OCI-LY1 (cell line): ENCODE results near the gene USP15.

Source experiments
- EZH2 ChIP-seq: fragments of 200-600 bp; sonication (generic), shearing (Covaris generic); IDR thresholded peaks from 2 replicates; pipeline ENCODE4 v1.8.0; 2017; ENCODE audit warnings: borderline replicate concordance, mixed run types, mild to moderate bottlenecking, antibody characterized with exemption, low read length, moderate library complexity, mixed read lengths
- TF ChIP-seq, protein P1 (sequence below): fragments of 200-600 bp; sonication (generic), shearing (Covaris generic); IDR thresholded peaks from 2 replicates; pipeline ENCODE4 v1.5.1; 2017; ENCODE audit warnings: mild to moderate bottlenecking, antibody characterized with exemption, low read length, moderate library complexity, mixed read lengths

DNA sequence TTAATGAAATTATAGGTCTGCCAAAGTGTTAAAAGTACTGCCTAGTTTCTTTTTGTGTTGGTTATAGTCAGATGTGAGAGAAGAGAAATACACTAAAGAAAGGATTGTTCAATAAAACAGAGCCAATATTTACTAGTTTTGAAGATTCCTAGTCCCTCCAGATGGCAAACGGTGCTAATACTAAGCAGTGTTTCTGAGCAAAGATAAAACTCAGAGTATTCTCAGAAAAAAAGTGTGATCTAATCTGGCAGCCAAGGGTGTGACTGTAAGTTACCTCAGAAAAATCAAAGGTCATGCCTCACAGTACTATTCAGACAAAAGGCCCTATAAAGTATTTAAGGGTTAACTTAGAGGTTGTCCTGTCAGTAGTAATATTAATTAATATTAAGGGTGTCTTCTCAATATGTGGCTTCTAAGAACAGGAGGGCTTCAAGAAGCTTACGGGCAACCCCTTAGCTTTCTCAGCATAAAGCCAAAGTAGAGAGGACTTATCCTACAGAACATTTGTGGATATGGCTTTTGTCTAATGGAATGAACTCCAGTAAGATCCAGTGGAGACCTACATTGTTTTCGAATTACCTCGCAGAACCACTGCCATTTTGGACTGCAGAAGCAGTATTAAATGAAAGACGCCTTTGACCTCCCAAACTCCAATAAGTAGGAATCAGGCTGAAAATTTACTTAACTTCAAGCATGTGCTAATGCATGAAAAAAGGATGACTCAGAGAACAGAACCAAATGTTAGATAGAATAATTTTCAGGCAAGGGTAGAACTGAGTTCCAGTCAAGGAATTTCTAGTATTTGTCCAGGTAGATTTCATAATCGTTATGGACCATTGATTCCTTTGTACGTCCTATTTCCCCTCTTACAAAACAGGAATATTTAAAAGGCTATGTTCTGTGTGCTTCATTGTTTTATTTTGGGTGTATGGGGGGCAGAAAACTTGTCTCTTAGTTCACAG, 46.6 kb downstream of the USP15 start:
- TF ChIP-seq, protein P1, sequence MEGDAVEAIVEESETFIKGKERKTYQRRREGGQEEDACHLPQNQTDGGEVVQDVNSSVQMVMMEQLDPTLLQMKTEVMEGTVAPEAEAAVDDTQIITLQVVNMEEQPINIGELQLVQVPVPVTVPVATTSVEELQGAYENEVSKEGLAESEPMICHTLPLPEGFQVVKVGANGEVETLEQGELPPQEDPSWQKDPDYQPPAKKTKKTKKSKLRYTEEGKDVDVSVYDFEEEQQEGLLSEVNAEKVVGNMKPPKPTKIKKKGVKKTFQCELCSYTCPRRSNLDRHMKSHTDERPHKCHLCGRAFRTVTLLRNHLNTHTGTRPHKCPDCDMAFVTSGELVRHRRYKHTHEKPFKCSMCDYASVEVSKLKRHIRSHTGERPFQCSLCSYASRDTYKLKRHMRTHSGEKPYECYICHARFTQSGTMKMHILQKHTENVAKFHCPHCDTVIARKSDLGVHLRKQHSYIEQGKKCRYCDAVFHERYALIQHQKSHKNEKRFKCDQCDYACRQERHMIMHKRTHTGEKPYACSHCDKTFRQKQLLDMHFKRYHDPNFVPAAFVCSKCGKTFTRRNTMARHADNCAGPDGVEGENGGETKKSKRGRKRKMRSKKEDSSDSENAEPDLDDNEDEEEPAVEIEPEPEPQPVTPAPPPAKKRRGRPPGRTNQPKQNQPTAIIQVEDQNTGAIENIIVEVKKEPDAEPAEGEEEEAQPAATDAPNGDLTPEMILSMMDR, result no peak
- TF ChIP-seq EZH2, result no peak
